ENCODE data around the gene ACP1. TPM values are rescaled to one million over a fixed set of nuclear protein-coding genes. Genes with fewer than 3 reads are reported as not detected.

The ACP1 gene
- total RNA-seq, 1 experiment from 2014 or later = 90.9 TPM

GRCh38 chr2:305366-305765 is 40.6 kb downstream of the ACP1 start:
- no peaks in the 10 kb centered on the region for H3K36me3 ChIP-seq (ENCODE audit: control insufficient read depth, insufficient read depth, low read length)
- DNase-seq (ENCODE audit: low read depth, low spot score) (no peak), ATAC-seq (no peak)
- BruUV-seq (replicated peaks) = no TSS peak
- no peak overlapping the region for H3K27ac ChIP-seq (ENCODE audit: low read length)
- intact Hi-C loops (cut with micrococcal nuclease; ENCODE audit: unreplicated experiment) = no loop called here
- H3K4me1 ChIP-seq (ENCODE audit: control insufficient read depth, insufficient read depth, low read length) = no peaks in the 10 kb centered on the region
- TF ChIP-seq SIN3A (IDR thresholded peaks at IDR 0.05; ENCODE audit: borderline replicate concordance, insufficient read depth, low read depth, low read length) (no peak), CTCF (IDR thresholded peaks at IDR 0.05) (no peak), TCF7L2 (IDR thresholded peaks at IDR 0.05; ENCODE audit: low read depth, low read length) (no peak), POLR2AphosphoS5 (IDR thresholded peaks at IDR 0.05; ENCODE audit: low read depth, low read length) (no peak)
- TF ChIP-seq, protein P1, sequence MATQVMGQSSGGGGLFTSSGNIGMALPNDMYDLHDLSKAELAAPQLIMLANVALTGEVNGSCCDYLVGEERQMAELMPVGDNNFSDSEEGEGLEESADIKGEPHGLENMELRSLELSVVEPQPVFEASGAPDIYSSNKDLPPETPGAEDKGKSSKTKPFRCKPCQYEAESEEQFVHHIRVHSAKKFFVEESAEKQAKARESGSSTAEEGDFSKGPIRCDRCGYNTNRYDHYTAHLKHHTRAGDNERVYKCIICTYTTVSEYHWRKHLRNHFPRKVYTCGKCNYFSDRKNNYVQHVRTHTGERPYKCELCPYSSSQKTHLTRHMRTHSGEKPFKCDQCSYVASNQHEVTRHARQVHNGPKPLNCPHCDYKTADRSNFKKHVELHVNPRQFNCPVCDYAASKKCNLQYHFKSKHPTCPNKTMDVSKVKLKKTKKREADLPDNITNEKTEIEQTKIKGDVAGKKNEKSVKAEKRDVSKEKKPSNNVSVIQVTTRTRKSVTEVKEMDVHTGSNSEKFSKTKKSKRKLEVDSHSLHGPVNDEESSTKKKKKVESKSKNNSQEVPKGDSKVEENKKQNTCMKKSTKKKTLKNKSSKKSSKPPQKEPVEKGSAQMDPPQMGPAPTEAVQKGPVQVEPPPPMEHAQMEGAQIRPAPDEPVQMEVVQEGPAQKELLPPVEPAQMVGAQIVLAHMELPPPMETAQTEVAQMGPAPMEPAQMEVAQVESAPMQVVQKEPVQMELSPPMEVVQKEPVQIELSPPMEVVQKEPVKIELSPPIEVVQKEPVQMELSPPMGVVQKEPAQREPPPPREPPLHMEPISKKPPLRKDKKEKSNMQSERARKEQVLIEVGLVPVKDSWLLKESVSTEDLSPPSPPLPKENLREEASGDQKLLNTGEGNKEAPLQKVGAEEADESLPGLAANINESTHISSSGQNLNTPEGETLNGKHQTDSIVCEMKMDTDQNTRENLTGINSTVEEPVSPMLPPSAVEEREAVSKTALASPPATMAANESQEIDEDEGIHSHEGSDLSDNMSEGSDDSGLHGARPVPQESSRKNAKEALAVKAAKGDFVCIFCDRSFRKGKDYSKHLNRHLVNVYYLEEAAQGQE (IDR thresholded peaks at IDR 0.05; ENCODE audit: insufficient read depth in 1 of 2, low read depth in 2 of 2, low read length in 1 of 2) = no peak
- in situ Hi-C loops (cut with HindIII; ENCODE audit: low pct_unique_long_range_greater_than_20kb, low sequenced_read_pairs) = no loop called here
- ChIA-PET CTCF (no interaction called here), POLR2A (no interaction called here)
- no peaks in the 10 kb centered on the region; the same call in none of the 2 replicates for H3K27me3 ChIP-seq (ENCODE audit: control insufficient read depth, insufficient read depth, low read length)
- H3K9me3 ChIP-seq (ENCODE audit: control insufficient read depth, insufficient read depth, low read depth, low read length) = no peaks in the 10 kb centered on the region
- no peak overlapping the region for H3K4me3 ChIP-seq (ENCODE audit: low read depth in 2 of 2, low read length in 2 of 2)

GRCh38 chr2:309148-309953 is 44.6 kb downstream of the ACP1 start:
- TF ChIP-seq POLR2AphosphoS5 (IDR thresholded peaks at IDR 0.05; ENCODE audit: low read depth, low read length) (no peak), SIN3A (IDR thresholded peaks at IDR 0.05; ENCODE audit: borderline replicate concordance, insufficient read depth, low read depth, low read length) (no peak), CTCF (IDR thresholded peaks at IDR 0.05) (no peak), TCF7L2 (IDR thresholded peaks at IDR 0.05; ENCODE audit: low read depth, low read length) (no peak)
- TF ChIP-seq, protein P1 (IDR thresholded peaks at IDR 0.05; ENCODE audit: insufficient read depth in 1 of 2, low read depth in 2 of 2, low read length in 1 of 2) = no peak
- DNase-seq (ENCODE audit: low read depth, low spot score) (no peak), ATAC-seq (no peak; the same call in 1 of the 2 replicates)
- no TSS peak for BruUV-seq (replicated peaks)
- Histone ChIP-seq H3K27me3 (ENCODE audit: control insufficient read depth, insufficient read depth, low read length) (no peaks in the 10 kb centered on the region; the same call in 1 of the 2 replicates), H3K27ac (ENCODE audit: low read length) (no peak overlapping the region), H3K9me3 (ENCODE audit: control insufficient read depth, insufficient read depth, low read depth, low read length) (no peaks in the 10 kb centered on the region), H3K36me3 (ENCODE audit: control insufficient read depth, insufficient read depth, low read length) (no peaks in the 10 kb centered on the region), H3K4me1 (ENCODE audit: control insufficient read depth, insufficient read depth, low read length) (no peaks in the 10 kb centered on the region), H3K4me3 (ENCODE audit: low read depth in 2 of 2, low read length in 2 of 2) (no peak overlapping the region)
- ChIA-PET POLR2A (interaction anchor here (0.7 kb wide), 1 partner anchor 245 kb away, joined by 3 read pairs; no protein-coding TSS in a partner anchor), CTCF (no interaction called here)
- intact Hi-C loops (cut with micrococcal nuclease; ENCODE audit: unreplicated experiment) (no loop called here), in situ Hi-C loops (cut with HindIII; ENCODE audit: low pct_unique_long_range_greater_than_20kb, low sequenced_read_pairs) (no loop called here)

Data from Panc1 (cell line).